HG02623 (cell line): ENCODE results near the gene HSDL2.
A peak's percentile ranks its signal among the peaks of the same experiment; 100 is the strongest.

Experiments
- ATAC-seq: cut with Tn5 transposase; IDR thresholded peaks from one replicate; pipeline ENCODE4 v1.9.1; 2021; ENCODE audit warnings: moderate library complexity; ENCODE audit not compliant: unreplicated experiment

Gene HSDL2

GRCh38 chr9:112380102-112380824, at the start of gene HSDL2:
TSS of gene HSDL2 (plus strand) at chr9:112380108. CDS start at chr9:112380164, 56 bp downstream.
- peak; percentile 9 for ATAC-seq

DNA sequence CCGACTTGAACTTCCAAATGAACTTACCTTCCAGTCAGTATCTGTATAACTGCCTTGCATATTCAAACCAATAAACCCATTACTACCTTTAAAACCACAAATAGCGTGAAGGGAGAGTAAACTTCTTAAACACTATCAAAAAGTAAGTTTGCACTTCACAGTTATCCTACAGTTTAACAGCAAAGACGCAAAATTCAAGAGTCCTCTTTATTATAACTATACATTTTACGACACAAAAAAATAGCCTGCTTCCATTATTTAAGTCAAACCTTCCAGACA, 48.3 kb upstream of the HSDL2 start:
- ATAC-seq: no peak

- no peak for ATAC-seq
Observed at GRCh38 chr9:112332214-112332613, 47.7 kb upstream of the HSDL2 start.

- ATAC-seq: no peak
Observed at GRCh38 chr9:112332674-112332976, 47.3 kb upstream of the HSDL2 start.

DNA sequence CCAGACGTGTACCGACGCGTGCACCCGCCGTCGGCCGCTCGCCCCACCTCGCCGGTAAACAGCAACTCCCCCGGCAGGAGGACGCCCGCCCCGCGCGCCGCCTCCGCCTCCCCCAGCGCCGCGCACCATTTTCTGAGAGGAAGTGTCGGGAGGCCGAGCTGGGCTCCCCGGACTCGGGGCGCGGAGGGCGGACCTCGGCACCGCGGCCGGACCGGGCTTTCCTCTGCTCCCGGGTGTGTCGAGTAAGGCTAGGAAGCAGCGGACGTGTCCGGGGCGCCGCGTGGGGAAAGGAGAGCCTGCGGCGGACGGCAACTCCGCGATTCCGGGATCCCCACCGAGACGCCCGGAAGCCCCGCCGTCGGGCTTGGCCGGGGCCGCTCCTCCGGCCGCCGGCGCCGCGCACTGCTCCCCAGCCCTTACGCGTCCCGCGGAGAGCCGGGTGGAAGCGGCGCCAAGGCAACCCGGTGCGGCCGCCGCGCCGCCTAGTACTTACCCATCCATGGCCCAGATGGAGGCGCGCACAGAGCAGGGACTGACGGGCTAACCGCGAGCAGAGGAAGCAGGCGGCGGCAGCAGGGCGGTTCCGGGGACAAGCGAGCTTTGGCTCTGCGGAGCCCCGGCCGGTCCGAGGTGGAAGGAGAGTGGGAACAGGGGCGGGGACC, 46.8 kb upstream of the HSDL2 start, which contains the start of gene PTBP3:
TSS of gene PTBP3 (minus strand) at position 643 of the 662 bp plus-strand sequence. CDS start 35,754 bp downstream, outside the sequence.
- peak; percentile 52 for ATAC-seq

DNA sequence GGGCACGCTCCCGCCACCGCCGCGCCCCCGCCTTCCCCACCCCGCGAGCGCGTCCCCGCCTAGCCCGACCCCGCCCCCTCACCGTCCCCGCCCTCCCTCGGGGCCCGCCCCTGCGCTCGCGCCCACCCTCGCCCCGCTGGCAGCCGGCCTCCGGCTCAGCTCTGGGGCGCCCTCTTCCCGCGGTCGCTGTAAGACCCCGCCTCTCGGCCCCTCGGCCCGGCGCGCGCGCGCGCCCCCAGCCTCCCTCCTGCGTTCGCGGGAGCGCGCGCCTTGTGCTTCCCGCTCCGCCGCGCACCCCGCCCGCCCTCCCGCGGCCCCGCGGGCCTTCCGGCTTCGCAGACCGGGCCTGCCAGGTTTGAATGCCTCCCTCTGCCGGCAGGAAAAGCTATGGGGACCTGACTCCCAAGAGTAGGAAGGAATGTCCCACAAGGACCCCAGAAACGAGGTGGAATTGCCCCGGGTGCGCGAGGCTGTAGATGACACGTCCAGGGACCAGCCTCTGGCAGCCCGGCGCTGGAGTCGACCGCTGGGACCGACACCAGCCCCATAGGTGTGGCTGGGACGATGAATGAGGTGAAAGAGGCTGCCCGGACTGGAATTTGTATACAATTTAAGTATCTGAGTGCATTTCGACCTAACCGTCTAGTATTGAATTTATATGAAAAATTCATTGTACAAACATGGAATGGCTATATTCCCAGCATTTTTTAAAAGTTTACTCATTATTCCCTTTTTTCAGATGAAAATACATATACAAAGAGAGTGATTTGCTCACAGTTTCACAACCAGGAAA, 46.1 kb upstream of the HSDL2 start:
- ATAC-seq: peak; percentile 72

GRCh38 chr9:112334432-112334841, 45.5 kb upstream of the HSDL2 start:
- no peak for ATAC-seq

GRCh38 chr9:112337547-112337946, 42.4 kb upstream of the HSDL2 start:
- ATAC-seq: no peak

- ATAC-seq: no peak
Observed at GRCh38 chr9:112338561-112338960, 41.3 kb upstream of the HSDL2 start.

- no peak for ATAC-seq
Observed at GRCh38 chr9:112339886-112340285, 40.0 kb upstream of the HSDL2 start.

DNA sequence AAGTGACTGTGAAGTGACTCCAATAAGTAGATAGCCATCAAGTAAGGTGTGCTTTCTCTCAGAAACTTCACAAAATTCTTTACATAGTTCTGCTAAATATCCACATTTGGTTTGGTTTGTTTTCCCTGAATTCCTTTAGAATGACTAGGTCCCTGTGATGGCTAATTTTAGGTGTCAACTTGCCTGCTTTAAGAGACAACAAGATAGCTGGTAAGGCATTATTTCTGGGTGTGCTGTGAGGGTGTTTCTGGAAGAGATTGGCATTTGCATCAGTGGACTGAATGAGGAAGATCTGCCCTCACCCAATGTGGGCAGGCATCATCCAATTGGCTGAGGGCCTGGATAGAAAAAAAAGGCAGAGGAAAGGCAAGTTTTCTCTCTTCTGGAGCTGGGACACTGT, 38.2 kb upstream of the HSDL2 start:
- ATAC-seq: no peak

- ATAC-seq: no peak
Observed at GRCh38 chr9:112348257-112349007, 31.5 kb upstream of the HSDL2 start.

GRCh38 chr9:112349008-112349333, 30.9 kb upstream of the HSDL2 start:
- ATAC-seq: no peak

DNA sequence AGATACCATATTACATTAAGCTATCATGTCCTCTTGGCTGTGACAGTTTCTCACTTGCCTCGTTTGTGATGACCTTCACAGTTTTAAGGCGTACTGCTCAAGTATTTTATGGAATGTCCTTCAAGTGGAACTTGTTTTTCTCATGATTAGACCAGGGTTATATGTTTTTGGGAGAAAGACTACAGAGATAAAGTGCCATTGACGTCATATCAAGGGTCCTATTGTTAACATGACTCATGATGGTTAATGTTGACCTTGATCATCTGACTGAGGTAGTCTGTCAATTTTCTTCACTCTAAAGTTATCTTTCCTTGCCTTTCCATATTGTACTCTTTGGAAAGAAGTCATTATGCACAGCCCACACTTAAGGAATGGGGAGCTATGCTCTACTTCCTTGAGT, 28.7 kb upstream of the HSDL2 start:
- ATAC-seq: no peak

GRCh38 chr9:112352209-112352608, 27.7 kb upstream of the HSDL2 start:
- no peak for ATAC-seq

DNA sequence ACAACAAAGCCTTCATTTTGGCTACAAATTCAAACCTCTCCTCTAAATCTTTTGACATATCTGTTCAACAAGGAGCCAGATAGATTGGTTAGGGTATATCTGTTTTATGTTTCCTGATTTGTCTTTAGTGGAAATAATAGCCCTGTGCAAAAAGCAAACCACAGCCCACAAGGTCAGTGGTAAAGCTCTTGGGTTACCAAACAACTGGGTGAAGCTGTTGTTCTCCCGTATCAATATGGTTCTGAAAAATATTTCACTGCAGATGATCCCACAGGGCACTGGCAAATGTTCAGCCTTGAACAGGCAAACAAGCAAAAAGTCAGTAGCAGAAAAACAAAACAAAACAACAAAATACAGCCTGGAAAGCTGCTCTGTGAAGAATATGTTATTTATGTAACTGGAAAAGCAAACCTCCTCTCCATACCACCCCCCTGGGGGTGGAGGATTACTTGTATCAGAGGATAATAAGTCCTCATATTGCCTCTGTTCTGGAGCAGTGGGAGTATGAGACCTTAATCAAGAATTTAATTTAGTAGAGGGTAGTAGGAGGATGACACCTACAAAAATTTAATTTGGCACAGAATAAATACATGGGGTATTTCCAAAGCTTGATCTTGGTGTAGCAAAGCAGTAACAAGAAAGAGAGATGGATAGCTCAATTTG, 25.7 kb upstream of the HSDL2 start:
- ATAC-seq: no peak

DNA sequence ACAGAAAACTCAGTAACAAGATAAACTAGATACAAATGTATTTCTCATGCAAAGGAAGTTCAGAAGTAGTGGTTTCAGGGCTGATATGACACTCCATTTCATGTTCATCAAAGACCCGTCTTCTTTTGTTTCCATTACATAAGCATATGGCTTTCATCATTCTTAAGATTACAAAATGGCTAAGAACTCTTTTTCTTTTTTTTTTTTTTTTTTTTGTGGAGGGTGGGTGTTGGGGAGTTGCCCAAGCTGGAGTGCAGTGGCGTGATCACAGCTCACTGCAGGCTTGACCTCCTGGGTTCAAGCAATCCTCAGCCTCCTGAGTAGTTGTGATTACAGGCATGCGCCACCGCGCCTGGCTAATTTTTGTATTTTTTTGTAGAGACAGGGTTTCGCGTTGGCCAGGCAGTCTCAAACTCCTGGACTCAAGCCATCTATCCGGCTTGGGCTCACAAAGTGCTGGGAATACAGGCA, 24.4 kb upstream of the HSDL2 start:
- ATAC-seq: no peak

DNA sequence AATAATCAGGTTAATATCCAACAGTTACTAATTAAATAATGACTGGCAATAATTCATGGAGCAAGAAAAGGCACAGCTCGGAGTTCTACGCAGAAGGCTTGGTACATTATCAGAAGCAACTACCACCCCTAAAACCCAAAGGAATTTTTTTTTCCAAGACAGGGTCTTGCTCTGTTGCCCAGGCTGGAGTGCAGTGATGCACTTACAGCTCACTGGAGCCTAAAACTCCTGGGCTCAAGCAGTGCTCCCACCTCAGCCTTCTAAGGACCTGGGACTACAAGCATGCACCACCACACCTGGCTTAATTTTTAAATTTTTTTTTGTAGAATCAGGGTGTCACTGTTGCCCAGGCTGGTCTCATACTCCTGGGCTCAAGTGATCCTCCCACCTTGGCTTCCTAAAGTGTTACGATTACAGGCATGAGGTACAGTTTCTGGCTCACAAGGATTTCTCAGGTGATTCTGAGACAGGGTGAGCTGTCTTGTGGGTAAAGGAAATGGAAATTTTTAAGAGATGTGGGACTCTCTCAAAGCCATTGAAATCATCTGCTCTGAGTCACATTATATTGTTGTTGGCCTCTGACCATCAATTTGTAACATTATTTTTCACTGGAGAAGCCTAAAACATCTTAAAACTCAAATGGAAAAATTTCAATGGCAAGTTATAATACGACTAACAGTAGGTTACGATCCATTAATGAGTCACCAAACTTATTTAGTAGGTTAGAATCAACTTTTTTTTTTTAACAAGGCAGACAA, 19.7 kb upstream of the HSDL2 start:
- ATAC-seq: no peak

DNA sequence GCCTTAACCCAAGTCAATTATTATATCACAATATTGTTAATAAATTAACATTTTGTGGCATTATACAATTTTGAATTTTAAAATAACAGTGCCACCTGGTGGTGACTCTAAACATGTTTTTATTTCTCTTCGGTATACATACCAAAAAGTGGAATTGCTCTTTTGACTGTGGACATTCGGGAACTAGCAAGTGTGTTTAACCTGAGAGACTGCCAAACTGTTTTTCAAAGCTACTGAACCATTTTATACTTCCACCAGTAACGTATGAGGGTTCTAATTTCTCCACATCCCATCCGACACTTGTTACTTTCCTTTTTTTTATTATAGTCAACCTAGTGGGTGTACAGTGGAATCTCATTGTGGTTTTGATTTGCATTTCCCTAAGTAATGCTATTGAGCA, 18.3 kb upstream of the HSDL2 start:
- ATAC-seq: no peak

DNA sequence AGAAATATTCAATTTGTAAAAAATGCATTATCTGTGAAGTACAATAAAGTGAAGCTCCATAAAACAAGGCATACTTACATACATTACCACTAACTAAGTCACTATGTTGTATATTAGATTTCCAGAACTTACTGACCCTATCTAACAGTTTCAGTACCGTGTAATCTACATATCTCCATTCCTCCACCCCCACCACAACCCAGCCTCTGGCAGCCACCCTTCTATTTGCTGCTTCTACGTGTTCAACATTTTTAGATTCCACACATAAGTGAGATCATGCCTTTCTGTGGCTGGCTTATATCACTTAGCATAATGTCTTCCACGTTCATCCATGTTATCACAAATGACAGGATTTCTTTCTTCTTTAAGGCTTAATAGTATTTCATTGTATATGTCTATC, 15.1 kb upstream of the HSDL2 start:
- ATAC-seq: no peak
